Measurements from ENCODE around the gene COL13A1. TPM values are rescaled to one million over a fixed set of nuclear protein-coding genes. Genes with fewer than 3 reads are reported as not detected.
A peak's percentile ranks its signal among the peaks of the same experiment; 100 is the strongest.

COL13A1 gene
- total and polyA plus RNA-seq, 2 donors from 2014 or later = 4.0 to 5.2 TPM

DNA sequence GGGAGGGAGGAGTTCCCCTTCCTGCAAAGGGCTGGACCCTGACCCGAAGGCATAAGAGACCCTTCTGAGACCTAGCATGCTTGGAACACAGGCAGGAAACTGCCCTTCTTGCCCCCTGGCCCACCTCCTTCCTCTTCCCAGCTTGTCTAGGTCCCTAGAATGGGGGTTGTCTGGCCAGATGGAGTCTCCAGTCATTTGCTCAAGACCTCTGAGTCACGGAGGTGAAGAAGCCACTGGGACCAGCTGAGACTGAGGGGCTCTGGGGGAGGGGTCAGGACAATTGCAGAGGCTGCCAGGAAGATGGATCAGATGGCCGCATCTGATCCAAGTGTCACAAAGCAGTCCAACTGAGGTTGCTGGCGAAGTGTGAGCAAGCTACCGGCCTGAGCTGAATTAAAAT, 46.2 kb downstream of the COL13A1 start:
- no peak for DNase-seq
- TF ChIP-seq, protein P1, sequence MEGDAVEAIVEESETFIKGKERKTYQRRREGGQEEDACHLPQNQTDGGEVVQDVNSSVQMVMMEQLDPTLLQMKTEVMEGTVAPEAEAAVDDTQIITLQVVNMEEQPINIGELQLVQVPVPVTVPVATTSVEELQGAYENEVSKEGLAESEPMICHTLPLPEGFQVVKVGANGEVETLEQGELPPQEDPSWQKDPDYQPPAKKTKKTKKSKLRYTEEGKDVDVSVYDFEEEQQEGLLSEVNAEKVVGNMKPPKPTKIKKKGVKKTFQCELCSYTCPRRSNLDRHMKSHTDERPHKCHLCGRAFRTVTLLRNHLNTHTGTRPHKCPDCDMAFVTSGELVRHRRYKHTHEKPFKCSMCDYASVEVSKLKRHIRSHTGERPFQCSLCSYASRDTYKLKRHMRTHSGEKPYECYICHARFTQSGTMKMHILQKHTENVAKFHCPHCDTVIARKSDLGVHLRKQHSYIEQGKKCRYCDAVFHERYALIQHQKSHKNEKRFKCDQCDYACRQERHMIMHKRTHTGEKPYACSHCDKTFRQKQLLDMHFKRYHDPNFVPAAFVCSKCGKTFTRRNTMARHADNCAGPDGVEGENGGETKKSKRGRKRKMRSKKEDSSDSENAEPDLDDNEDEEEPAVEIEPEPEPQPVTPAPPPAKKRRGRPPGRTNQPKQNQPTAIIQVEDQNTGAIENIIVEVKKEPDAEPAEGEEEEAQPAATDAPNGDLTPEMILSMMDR (IDR thresholded peaks at IDR 0.05; ENCODE audit: borderline replicate concordance, extremely low read depth, insufficient read depth) = no peak
- Histone ChIP-seq H3K4me1 (ENCODE audit: control insufficient read depth in 2 of 3, insufficient read depth in 2 of 3, low read depth in 1 of 3, low read length in 3 of 3) (peaks cover 0 to 4% (median 0%) of the 10 kb centered on the region in 3 donors), H3K4me3 (ENCODE audit: low read length in 3 of 3) (no peak overlapping the region), H3K27ac (ENCODE audit: low read depth in 2 of 2, low read length in 2 of 2) (no peak overlapping the region), H3K27me3 (ENCODE audit: control insufficient read depth, insufficient read depth, low read length) (no peaks in the 10 kb centered on the region), H3K9ac (ENCODE audit: low read length in 3 of 3) (no peak overlapping the region), H3K9me3 (ENCODE audit: control insufficient read depth in 2 of 3, insufficient read depth in 1 of 3, low read length in 3 of 3) (no peaks in the 10 kb centered on the region), H3K36me3 (ENCODE audit: control insufficient read depth in 2 of 3, insufficient read depth in 3 of 3, low read length in 3 of 3) (no peaks in the 10 kb centered on the region)
- intact Hi-C loops (cut with DNase I) = no loop called here
- FAIRE-seq = no peak

GRCh38 chr10:69848454-69848853, 46.7 kb downstream of the COL13A1 start:
- H3K4me1 ChIP-seq (ENCODE audit: control insufficient read depth in 2 of 3, insufficient read depth in 2 of 3, low read depth in 1 of 3, low read length in 3 of 3) = peaks cover 0 to 4% (median 0%) of the 10 kb centered on the region in 3 donors
- intact Hi-C loops (cut with DNase I) = no loop called here
- H3K9ac ChIP-seq (ENCODE audit: low read length in 3 of 3) = no peak overlapping the region
- DNase-seq (no peak), FAIRE-seq (no peak)
- no peak overlapping the region for H3K27ac ChIP-seq (ENCODE audit: low read depth in 2 of 2, low read length in 2 of 2)
- no peak overlapping the region for H3K4me3 ChIP-seq (ENCODE audit: low read length in 3 of 3)
- H3K27me3 ChIP-seq (ENCODE audit: control insufficient read depth, insufficient read depth, low read length) = no peaks in the 10 kb centered on the region
- no peaks in the 10 kb centered on the region for H3K9me3 ChIP-seq (ENCODE audit: control insufficient read depth in 2 of 3, insufficient read depth in 1 of 3, low read length in 3 of 3)
- TF ChIP-seq, protein P1 (IDR thresholded peaks at IDR 0.05; ENCODE audit: borderline replicate concordance, extremely low read depth, insufficient read depth) = no peak
- H3K36me3 ChIP-seq (ENCODE audit: control insufficient read depth in 2 of 3, insufficient read depth in 3 of 3, low read length in 3 of 3) = no peaks in the 10 kb centered on the region

DNA sequence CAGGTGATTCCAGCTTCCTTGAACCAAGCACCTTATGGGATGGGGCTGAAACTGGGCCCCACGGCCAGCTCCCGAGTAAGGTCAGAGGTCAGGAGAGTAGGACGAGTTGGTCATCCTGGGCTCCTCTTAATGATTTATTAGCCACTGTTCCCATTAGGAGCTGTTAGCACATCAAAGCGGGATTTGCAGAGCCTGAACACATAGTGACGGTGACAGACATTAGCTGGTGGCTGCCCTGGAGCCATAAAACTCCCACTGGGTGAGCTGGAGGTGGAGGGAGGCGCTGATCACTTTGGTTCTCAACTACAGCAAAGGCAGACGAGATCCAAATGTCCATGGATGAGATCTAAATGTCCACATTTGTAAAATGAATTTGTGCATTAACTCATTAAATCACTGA, 48.1 kb downstream of the COL13A1 start:
- H3K4me3 ChIP-seq (ENCODE audit: low read length in 3 of 3) = no peak overlapping the region
- no peaks in the 10 kb centered on the region for H3K27me3 ChIP-seq (ENCODE audit: control insufficient read depth, insufficient read depth, low read length)
- intact Hi-C loops (cut with DNase I) = no loop called here
- peaks cover 0 to 4% (median 0%) of the 10 kb centered on the region in 3 donors for H3K4me1 ChIP-seq (ENCODE audit: control insufficient read depth in 2 of 3, insufficient read depth in 2 of 3, low read depth in 1 of 3, low read length in 3 of 3)
- H3K9me3 ChIP-seq (ENCODE audit: control insufficient read depth in 2 of 3, insufficient read depth in 1 of 3, low read length in 3 of 3) = no peaks in the 10 kb centered on the region
- H3K9ac ChIP-seq (ENCODE audit: low read length in 3 of 3) = no peak overlapping the region
- H3K36me3 ChIP-seq (ENCODE audit: control insufficient read depth in 2 of 3, insufficient read depth in 3 of 3, low read length in 3 of 3) = no peaks in the 10 kb centered on the region
- H3K27ac ChIP-seq (ENCODE audit: low read depth in 2 of 2, low read length in 2 of 2) = no peak overlapping the region
- DNase-seq = no peak
- TF ChIP-seq, protein P1 (IDR thresholded peaks at IDR 0.05; ENCODE audit: borderline replicate concordance, extremely low read depth, insufficient read depth) = no peak
- FAIRE-seq = no peak

GRCh38 chr10:69850440-69850839, 48.7 kb downstream of the COL13A1 start:
- no peak for FAIRE-seq
- Histone ChIP-seq H3K4me3 (ENCODE audit: low read length in 3 of 3) (no peak overlapping the region), H3K4me1 (ENCODE audit: control insufficient read depth in 2 of 3, insufficient read depth in 2 of 3, low read depth in 1 of 3, low read length in 3 of 3) (peaks cover 0 to 3% (median 0%) of the 10 kb centered on the region in 3 donors), H3K27me3 (ENCODE audit: control insufficient read depth, insufficient read depth, low read length) (no peaks in the 10 kb centered on the region), H3K9ac (ENCODE audit: low read length in 3 of 3) (no peak overlapping the region), H3K9me3 (ENCODE audit: control insufficient read depth in 2 of 3, insufficient read depth in 1 of 3, low read length in 3 of 3) (no peaks in the 10 kb centered on the region), H3K36me3 (ENCODE audit: control insufficient read depth in 2 of 3, insufficient read depth in 3 of 3, low read length in 3 of 3) (no peaks in the 10 kb centered on the region), H3K27ac (ENCODE audit: low read depth in 2 of 2, low read length in 2 of 2) (no peak overlapping the region)
- TF ChIP-seq, protein P1 (IDR thresholded peaks at IDR 0.05; ENCODE audit: borderline replicate concordance, extremely low read depth, insufficient read depth) = no peak
- DNase-seq = peak in 3 of 5 donors; percentile 74 to 78 (median 76)
- intact Hi-C loops (cut with DNase I) = no loop called here

All from kidney (tissue), 14 donors.